NCI-H1417 treated with DMSO at 0.1 percent for 48 hours (cell line): ENCODE results near the gene FAM90A26.
"Not testable (repeated sequence)": the region's sequence is repeated elsewhere in the genome, so short reads cannot be mapped to it uniquely, and the experiment has no call there.

Source experiments
- DNase-seq: peaks from one replicate; lab custom pipeline; 2025; lab: John Stamatoyannopoulos, UW

FAM90A26 gene, protein sequence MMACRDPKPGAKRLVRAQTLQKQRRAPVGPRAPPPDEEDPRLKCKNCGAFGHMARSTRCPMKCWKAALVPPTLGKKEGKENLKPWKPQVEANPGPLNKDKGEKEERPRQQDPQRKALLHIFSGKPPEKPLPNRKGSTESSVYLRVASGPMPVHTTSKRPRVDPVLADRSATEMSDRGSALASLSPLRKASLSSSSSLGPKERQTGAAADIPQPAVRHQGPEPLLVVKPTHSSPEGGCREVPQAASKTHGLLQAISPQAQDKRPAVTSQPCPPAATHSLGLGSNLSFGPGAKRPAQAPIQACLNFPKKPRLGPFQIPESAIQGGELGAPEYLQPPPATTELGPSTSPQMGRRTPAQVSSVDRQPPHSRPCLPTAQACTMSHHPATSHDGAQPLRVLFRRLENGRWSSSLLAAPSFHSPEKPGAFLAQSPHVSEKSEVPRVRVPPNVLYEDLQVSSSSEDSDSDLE

DNA sequence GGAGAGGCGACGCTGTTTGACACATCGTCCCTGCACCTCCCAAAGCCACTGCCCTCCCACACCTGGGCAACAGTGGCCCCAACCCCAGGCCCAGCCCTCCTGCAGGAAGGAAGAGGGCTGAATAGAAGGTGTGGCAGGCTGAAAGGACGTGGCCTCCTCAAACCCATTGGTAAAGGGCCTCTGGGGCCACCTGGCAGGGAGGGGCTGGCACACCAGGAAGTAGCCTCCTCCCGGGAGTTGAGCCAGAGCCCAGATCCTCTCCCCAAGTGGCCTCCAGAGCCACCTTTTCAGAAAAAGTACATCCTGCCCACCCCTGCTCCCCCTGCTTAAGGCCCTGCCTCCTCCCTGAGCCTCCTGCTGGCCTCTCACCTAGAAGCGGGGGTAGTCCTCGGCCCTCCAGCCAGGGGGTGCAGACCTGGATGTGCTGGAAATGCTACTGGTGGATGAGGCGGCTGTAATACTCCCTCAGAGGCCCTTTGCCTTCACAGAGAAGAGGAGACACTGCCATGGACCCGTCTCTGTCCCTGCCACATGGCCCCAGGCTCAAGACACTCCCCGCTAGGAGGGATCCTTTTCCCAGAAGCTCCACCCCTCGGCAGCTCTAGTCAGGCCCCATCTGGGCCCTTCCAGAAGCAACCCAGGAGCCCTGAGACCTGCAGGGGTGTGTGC, at the start of gene FAM90A26:
FAM90A26 (plus strand) TSS at position 619 of the 669 bp plus-strand sequence. CDS start 2,764 bp downstream, outside the sequence.
- not testable (repeated sequence) for DNase-seq

DNA sequence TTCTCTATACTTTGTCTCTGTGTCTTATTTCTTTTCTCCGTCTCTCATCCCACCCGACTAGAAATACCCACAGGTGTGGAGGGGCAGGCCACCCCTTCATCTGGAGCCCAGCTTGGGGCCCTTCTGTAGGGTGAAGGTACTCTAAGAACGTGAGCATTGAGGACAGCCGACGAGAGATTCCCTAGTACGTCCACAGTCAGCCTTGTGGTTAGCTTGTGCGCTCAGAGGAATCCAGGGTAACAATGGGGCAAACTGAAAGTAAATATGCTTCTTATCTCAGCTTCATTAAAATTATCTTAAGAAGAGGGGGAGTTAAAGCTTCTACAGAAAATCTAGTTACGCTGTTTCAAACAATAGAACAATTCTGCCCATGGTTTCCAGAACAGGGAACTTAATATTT, 47.5 kb upstream of the FAM90A26 start:
- DNase-seq, result not testable (repeated sequence)

DNA sequence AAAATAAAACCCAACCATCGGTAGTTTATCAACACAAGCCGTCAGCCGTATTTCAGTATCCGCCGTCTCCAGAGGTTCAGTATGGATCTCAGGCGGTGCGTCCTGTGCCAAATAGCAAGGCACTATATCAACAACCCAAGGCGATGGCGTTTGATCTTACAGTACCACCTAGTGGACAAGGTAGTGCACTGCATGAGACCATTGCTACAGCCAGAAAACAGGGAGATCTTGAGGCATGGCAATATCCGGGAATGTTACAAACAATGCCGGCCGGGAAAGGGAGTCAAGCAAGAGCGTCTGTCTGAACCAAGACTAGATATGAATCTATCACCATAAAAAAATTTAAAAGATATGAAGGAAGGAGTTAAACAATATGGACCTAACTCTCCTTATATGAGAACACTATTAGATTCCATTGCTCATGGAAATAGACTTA, 46.6 kb upstream of the FAM90A26 start:
- DNase-seq, result not testable (repeated sequence)

- DNase-seq, result not testable (repeated sequence)
Measured at GRCh38 chr4:9125601-9126161, 44.5 kb upstream of the FAM90A26 start.

DNA sequence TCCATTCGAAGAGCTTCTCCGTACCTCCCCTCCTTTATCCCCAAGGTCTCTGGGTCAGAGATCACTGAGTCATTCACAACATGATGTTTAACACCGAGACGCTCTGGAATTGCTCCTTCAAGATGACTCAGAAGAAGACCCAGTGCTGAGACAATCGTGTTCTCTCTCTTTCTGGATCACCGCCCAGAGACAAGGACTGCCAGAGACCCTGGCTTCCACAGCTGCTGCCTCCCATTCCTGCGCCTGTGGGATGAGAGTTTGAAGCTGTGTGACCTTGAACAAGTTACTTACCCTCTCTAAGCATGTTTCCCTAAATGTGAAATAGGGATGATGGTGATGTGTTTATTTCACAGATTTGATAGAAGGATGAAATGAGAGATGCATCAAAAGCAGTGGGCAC, 38.8 kb upstream of the FAM90A26 start:
- not testable (repeated sequence) for DNase-seq

GRCh38 chr4:9132849-9133248, 37.4 kb upstream of the FAM90A26 start:
- DNase-seq, result not testable (repeated sequence)

DNA sequence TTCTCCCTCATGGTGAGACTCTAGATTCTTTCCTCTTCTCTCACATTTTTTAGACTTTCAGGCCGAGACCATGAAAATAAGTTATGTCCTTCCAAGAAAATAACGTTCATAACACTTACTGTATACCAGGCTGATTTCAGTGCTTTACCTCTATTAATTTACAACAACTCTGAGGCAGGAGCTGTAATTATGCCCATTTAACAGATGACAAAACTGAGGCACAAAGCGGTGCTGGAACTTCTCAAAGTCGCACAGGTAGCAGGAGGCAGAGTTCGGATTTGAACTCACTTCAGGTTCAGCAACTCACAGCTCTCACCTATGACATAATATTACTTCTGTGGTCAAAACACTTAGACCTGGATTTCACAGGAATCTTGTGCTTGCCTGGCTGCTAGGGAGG, 36.2 kb upstream of the FAM90A26 start:
- not testable (repeated sequence) for DNase-seq

DNA sequence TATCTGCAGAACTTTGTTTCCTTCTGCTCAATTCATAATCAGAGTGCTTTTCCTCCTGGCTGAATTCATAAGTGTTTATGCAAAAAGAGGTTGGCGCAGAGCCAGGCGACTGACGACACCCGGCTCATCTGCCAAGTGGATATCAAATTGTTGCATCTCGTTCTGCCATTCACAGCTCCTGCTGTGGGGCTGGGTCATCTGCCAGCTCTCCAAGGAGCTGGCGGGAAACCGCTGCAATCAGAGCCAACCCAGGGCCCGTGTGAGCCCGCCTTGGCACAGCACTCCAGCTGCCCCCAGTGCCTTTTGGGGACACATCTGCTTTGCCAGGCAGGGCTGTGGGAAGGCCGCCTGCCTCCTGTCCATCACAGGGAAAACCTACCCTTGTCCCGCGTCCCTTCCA, 35.7 kb upstream of the FAM90A26 start:
- not testable (repeated sequence) for DNase-seq

DNA sequence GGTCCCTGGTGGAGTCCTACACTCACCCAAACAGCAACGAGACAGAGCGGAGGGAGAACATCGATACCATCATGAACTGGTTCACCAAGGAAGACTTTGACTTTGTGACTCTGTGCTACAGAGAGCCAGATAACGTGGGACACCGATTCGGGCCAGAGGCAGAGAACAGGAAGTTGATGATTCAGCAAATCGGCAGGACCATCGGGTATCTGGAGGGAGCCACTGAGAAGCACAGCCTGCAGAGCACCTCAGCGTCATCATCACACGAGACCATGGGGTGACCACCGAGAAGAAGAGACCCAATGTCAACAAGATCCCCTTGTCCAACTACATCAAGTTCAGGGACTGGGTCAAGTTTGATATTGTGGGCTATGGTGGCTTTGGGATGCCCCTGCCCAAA, 29.2 kb upstream of the FAM90A26 start:
- DNase-seq, result not testable (repeated sequence)

DNA sequence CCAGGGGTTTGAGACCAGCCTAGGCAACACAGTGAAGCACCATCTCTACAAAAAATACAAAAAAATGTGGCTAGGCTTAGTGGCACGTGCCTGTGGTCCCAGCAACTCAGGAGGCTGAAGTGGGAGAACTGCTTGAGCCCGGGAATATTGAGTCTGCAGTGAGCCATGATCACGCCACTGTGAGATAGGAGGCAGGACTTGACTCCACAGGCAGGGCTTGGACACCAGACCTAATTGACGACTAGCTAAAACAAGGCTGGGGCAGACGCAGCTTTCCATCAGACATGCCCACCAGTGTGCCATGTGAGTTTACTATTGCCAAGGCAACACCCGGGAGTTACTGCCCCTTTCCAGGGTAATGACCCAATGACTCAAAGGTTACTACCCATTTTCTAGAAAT, 27.4 kb upstream of the FAM90A26 start:
- not testable (repeated sequence) for DNase-seq

GRCh38 chr4:9143421-9144080, 26.7 kb upstream of the FAM90A26 start:
- no peak for DNase-seq

DNA sequence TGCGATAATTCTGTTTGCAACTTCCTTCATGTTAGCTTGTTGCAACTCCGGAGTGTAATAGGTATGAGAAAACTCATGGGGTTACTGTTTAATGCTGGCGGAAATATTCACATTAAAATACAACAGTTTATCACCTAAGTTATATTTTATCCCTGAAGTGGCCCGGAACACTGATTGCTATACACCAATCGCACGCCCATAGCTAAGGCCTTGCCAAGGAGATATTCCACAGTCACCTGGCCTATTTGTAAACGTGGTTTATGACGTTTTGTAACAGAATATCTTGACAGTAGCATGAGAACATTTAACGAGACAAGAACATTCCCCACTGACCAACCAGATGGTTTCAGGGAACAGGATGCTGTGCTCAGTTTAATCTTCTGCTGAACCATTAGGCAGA, 23.2 kb upstream of the FAM90A26 start:
- DNase-seq, result no peak

- DNase-seq, result not testable (repeated sequence)
Measured at GRCh38 chr4:9147368-9147767, 22.8 kb upstream of the FAM90A26 start.

DNA sequence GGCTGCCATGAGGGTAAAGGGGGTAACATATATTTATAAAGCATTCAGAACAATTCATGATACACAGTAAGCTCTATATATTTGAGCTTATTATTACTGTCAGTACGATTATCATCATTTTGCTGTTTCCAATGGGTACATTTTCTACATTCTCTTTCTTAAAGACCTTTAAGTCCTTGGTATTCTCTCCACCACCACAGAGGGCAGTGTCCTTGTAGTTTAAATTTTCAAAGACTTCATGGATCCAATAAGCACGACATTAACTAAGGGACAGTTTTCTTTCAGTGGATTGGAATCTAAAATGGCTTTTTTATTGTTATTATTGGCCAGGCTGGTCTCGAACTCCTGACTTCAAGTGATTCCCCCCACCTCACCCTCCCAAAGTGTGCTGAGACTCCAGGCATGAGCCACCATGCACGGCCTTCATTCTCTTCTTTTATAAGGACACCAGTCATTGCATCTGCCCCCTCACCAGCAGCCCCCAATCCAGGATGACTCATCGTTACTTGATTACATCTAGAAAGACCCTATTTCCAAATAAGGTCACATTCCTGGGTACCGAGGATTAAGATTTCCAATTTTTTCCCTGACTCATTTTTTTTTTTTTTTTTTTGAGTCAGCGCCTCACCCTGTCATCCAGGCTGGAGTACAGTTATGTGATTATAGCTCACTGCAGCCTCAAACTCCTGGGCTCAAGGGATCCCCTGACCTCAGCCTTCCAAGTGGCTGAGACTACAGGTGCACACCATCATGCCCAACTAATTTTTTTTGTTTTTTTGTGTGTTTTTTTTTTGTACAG, 21.4 kb upstream of the FAM90A26 start:
- DNase-seq, result not testable (repeated sequence)

DNA sequence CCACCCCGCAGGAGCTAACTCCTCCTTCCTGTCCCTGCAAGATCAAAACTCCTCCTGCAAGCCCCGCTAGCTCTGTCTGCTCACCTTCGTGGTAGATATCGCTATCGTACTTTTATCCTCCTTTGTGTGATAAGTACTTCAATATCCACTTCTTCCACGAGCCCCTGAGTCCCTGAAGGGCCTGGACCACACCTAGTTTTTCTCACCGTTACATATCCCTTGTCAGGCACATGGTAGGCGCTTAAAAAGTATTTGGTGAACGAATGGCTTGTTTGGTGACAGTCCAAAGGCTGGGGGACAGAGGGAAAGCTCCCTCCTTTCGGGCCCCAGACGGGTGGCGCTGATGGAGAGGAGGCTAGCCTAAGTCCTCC, 18.4 kb upstream of the FAM90A26 start:
- not testable (repeated sequence) for DNase-seq

DNA sequence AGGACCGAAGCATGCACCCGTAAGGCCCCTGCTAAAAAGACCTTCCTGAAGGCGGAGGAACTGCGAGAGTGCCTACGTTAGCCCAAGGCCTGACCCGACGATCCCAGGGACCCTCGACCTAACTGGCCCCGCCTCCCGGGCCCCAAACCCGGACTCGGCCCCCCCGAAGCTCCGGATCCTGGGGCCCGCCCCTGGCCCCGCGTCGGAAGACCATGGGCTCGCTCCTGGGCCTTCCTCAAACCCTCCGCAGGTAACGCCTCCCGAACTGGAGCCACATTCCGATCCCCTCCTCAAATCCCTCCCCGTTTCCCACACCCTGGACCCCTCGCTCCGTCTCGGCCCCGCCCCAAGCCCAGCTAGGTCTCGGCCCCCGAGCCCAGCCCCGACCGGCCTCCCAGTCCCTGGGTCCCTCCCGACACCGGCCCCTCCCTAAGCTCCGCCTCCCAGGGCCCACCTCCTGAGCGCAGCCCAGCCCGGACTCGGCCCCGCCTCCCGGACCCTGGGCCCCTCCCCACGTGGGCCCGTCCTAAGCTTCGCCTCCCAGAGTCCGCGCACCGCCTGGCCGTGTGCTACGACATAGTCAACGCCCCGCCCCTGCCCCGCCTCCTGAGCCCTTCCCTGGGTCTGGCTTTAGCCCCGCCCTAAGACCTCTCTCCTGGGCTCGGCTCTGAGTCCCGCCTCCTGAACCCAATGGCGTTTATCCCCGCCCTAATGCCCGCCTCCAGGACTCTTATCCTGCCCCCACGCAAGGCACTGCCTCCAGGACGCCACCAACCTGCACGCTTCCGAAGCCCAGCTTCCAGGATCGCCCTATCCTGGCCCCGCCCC, 17.8 kb upstream of the FAM90A26 start:
- DNase-seq, result not testable (repeated sequence)

- not testable (repeated sequence) for DNase-seq
Measured at GRCh38 chr4:9153008-9153570, 17.1 kb upstream of the FAM90A26 start.

DNA sequence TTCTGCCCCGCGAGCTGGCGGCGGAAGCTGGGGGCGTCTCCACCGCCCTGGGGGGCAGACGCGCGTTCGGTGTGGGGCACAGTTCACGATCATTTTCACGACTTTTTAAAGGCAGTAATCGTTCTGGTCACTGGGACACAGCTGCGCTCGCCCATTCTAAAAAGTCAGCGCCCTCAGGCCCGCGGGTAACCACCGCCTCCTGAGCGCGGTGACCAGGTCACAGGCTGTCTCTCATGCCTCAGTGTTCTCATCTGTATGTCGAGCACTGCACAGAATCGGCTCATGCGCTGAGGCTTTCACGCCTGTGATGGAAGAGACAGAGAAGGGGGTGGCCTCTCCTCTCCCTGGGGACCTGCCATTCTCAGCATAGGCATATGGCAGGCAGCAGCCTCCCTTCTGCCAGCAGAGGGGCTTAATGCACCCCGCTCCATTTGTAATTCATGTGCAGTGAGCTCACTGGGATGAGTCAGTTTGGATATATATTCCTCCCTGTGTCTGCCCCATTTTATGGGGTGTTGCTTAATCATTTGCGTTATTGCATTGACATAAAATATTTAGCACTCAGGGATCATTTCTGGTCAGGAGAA, 16.5 kb upstream of the FAM90A26 start:
- DNase-seq, result not testable (repeated sequence)

GRCh38 chr4:9155101-9155886, 14.9 kb upstream of the FAM90A26 start:
- not testable (repeated sequence) for DNase-seq
